ENCODE measurements around the gene ATP1A3.
"Not testable (repeated sequence)": the region's sequence is repeated elsewhere in the genome, so short reads cannot be mapped to it uniquely, and the experiment has no call there.

GRCh38 chr19:42040491-42040890, 46.5 kb upstream of the ATP1A3 start:
- TF ChIP-seq YY1 (IDR thresholded peaks at IDR 0.05; ENCODE audit: insufficient read depth, insufficient read length); ZNF274 (IDR thresholded peaks at IDR 0.05; ENCODE audit: low read depth, low read length); SUZ12 (IDR thresholded peaks at IDR 0.05; ENCODE audit: extremely low read depth, insufficient read depth, insufficient read length): not testable (repeated sequence)
